H1 (cell line): ENCODE measurements around the gene OR7D2. TPM values are rescaled to one million over a fixed set of nuclear protein-coding genes. Genes with fewer than 3 reads are reported as not detected.

Experiments
- CTCF ChIA-PET: fragments of 300-600 bp; sonication (Branson Sonifier 250); formaldehyde crosslinking; loops from one replicate; lab custom pipeline; 2021; ENCODE audit not compliant: partially characterized antibody; lab: Charles Lee
- POLR2A ChIA-PET: fragments of 300-600 bp; sonication (Branson Sonifier 250); formaldehyde crosslinking; loops from one replicate; lab custom pipeline; 2021; ENCODE audit warnings: inconsistent platforms; ENCODE audit not compliant: partially characterized antibody; lab: Charles Lee
- DNase-seq, 2 experiments: peaks; one replicate each; pipeline versions ENCODE4 v3.0.0 to v3.0.0-alpha.2; 2010 to 2022; ENCODE audit warnings: low spot score in 2 of 2, low read depth in 1 of 2, mixed read lengths in 1 of 2
- FAIRE-seq: peaks from 2 replicates; lab custom pipeline; 2011; peaks lifted over from hg19 to GRCh38; lab: Jason Lieb, UNC
- H2AFZ ChIP-seq: 2 replicates; pipeline ENCODE4 v1.8.1; 2012; ENCODE audit warnings: low read length, inconsistent platforms
- H2AK5ac ChIP-seq: 2 replicates; pipeline ENCODE4 v1.6.1; 2013; ENCODE audit warnings: low read depth, low read length
- H2BK120ac ChIP-seq: replicated peaks from 2 replicates; pipeline ENCODE3; 2013; ENCODE audit warnings: low read depth, low read length, inconsistent platforms
- H2BK12ac ChIP-seq: 2 replicates; pipeline ENCODE4 v1.6.1; 2013; ENCODE audit warnings: low read depth, low read length
- H2BK15ac ChIP-seq: 2 replicates; pipeline ENCODE4 v1.6.1; 2013; ENCODE audit warnings: low read length
- H2BK20ac ChIP-seq: 2 replicates; pipeline ENCODE4 v1.6.1; 2013; ENCODE audit warnings: low read length
- H2BK5ac ChIP-seq: 2 replicates; pipeline ENCODE4 v1.6.1; 2013; ENCODE audit warnings: low read depth, low read length
- H3K14ac ChIP-seq: 2 replicates; pipeline ENCODE4 v1.6.1; 2013; ENCODE audit warnings: inconsistent platforms; ENCODE audit not compliant: insufficient read length
- H3K18ac ChIP-seq: 2 replicates; pipeline ENCODE4 v1.6.1; 2013; ENCODE audit warnings: low read length; ENCODE audit errors: extremely low read depth
- H3K23ac ChIP-seq: 2 replicates; pipeline ENCODE4 v1.6.1; 2013; ENCODE audit warnings: inconsistent platforms; ENCODE audit not compliant: insufficient read length
- H3K23me2 ChIP-seq: 2 replicates; pipeline ENCODE4 v1.6.1; 2013; ENCODE audit warnings: low read depth, low read length
- H3K27ac ChIP-seq: 2 replicates; pipeline ENCODE4 v1.6.1; 2011; ENCODE audit warnings: low read depth, low read length, inconsistent platforms
- H3K27me3 ChIP-seq, 4 experiments: replicated peaks in 1 of 4; 1 replicate in 1 of 4; 2 replicates in 3 of 4; pipeline versions ENCODE4 v1.6.1 to v1.8.1; 2011 to 2013; ENCODE audit warnings: low read length in 3 of 4, mild to moderate bottlenecking in 3 of 4, inconsistent platforms in 2 of 4, mixed read lengths in 2 of 4, moderate library complexity in 1 of 4; ENCODE audit not compliant: control insufficient read depth in 3 of 4, insufficient read depth in 3 of 4; ENCODE audit errors: extremely low read depth in 1 of 4
- H3K36me3 ChIP-seq, 4 experiments: 2 replicates each; pipeline versions ENCODE4 v1.6.1 to v1.8.1; 2011 to 2013; ENCODE audit warnings: mild to moderate bottlenecking in 4 of 4, low read length in 3 of 4, moderate library complexity in 2 of 4, control low read depth in 1 of 4, inconsistent platforms in 1 of 4; ENCODE audit not compliant: insufficient read depth in 4 of 4, control insufficient read depth in 2 of 4
- H3K4ac ChIP-seq: replicated peaks from 2 replicates; pipeline ENCODE3; 2013; ENCODE audit warnings: low read length, low read depth, mixed read lengths, inconsistent platforms; ENCODE audit not compliant: insufficient read length
- H3K4me1 ChIP-seq, 4 experiments: replicated peaks in 1 of 4; 1 replicate in 1 of 4; 2 replicates in 3 of 4; pipeline versions ENCODE4 v1.6.1 to v1.8.1; 2011 to 2013; ENCODE audit warnings: low read length in 3 of 4, inconsistent platforms in 2 of 4, mixed read lengths in 1 of 4; ENCODE audit not compliant: insufficient read depth in 4 of 4, control insufficient read depth in 3 of 4
- H3K4me2 ChIP-seq, 2 experiments: 2 replicates each; pipeline versions ENCODE4 v1.6.1 to v1.8.1; 2011 to 2013; ENCODE audit warnings: low read depth in 2 of 2, low read length in 2 of 2, control low read depth in 1 of 2, inconsistent platforms in 1 of 2, mild to moderate bottlenecking in 1 of 2; ENCODE audit not compliant: insufficient read depth in 1 of 2
- H3K4me3 ChIP-seq, 4 experiments: fragments of 200-600, 300-600 bp in 1 of 4; sonication (generic), shearing (Covaris generic), sonication (Bioruptor Twin) in 1 of 4; 2 replicates each; pipeline versions ENCODE4 v1.5.1 to v1.8.1; 2011 to 2016; ENCODE audit warnings: low read length in 4 of 4, low read depth in 3 of 4, control low read depth in 2 of 4, inconsistent platforms in 2 of 4, mild to moderate bottlenecking in 2 of 4, mixed read lengths in 1 of 4, moderate library complexity in 1 of 4; ENCODE audit not compliant: insufficient read depth in 2 of 4; ENCODE audit errors: extremely low read depth in 1 of 4
- H3K56ac ChIP-seq: replicated peaks from 2 replicates; pipeline ENCODE3; 2013; ENCODE audit warnings: low read depth, mild to moderate bottlenecking, mixed read lengths, low read length, inconsistent platforms; ENCODE audit not compliant: insufficient read length
- H3K79me1 ChIP-seq: 2 replicates; pipeline ENCODE4 v1.6.1; 2013; ENCODE audit warnings: low read depth, low read length, control low read depth
- H3K79me2 ChIP-seq, 2 experiments: 2 replicates each; pipeline versions ENCODE4 v1.6.1 to v1.8.1; 2012 to 2013; ENCODE audit warnings: low read length in 2 of 2, mild to moderate bottlenecking in 2 of 2, inconsistent platforms in 1 of 2; ENCODE audit not compliant: insufficient read depth in 2 of 2, control insufficient read depth in 1 of 2
- H3K9ac ChIP-seq, 4 experiments: replicated peaks in 1 of 4; 1 replicate in 1 of 4; 2 replicates in 3 of 4; pipeline versions ENCODE4 v1.6.1 to v1.8.1; 2011 to 2013; ENCODE audit warnings: low read depth in 3 of 4, low read length in 3 of 4, control low read depth in 2 of 4, mild to moderate bottlenecking in 2 of 4, moderate library complexity in 2 of 4, inconsistent platforms in 1 of 4; ENCODE audit errors: extremely low read depth in 1 of 4
- H3K9me3 ChIP-seq, 2 experiments: 2 replicates each; pipeline versions ENCODE4 v1.6.1 to v1.8.1; 2012 to 2013; ENCODE audit warnings: mild to moderate bottlenecking in 2 of 2, moderate library complexity in 2 of 2, control low read depth in 1 of 2, inconsistent platforms in 1 of 2, low read depth in 1 of 2, low read length in 1 of 2, mixed read lengths in 1 of 2; ENCODE audit not compliant: insufficient read depth in 2 of 2
- H4K20me1 ChIP-seq, 2 experiments: replicated peaks in 1 of 2; 2 replicates each; pipeline versions ENCODE3 to v1.8.1; 2011 to 2013; ENCODE audit warnings: inconsistent platforms in 2 of 2, low read length in 2 of 2, mild to moderate bottlenecking in 1 of 2; ENCODE audit not compliant: insufficient read depth in 2 of 2, control insufficient read depth in 1 of 2
- H4K5ac ChIP-seq: 2 replicates; pipeline ENCODE4 v1.6.1; 2013; ENCODE audit warnings: low read length, low read depth, mixed read lengths, inconsistent platforms; ENCODE audit not compliant: insufficient read length
- H4K8ac ChIP-seq: 2 replicates; pipeline ENCODE4 v1.8.0; 2013; ENCODE audit warnings: mild to moderate bottlenecking, moderate library complexity, low read length, inconsistent platforms; ENCODE audit not compliant: insufficient read depth; ENCODE audit errors: extremely low read depth
- H4K91ac ChIP-seq: replicated peaks from 2 replicates; pipeline ENCODE3; 2013; ENCODE audit warnings: low read length, mixed read lengths, inconsistent platforms; ENCODE audit not compliant: insufficient read length
- GABPA ChIP-seq: IDR thresholded peaks from 2 replicates; pipeline ENCODE4 v1.6.1; 2011; ENCODE audit warnings: mild to moderate bottlenecking, low read length, moderate library complexity, borderline replicate concordance; ENCODE audit not compliant: insufficient read depth
- HDAC6 ChIP-seq: IDR thresholded peaks from one replicate; pipeline ENCODE4 v1.7.1; 2012; ENCODE audit warnings: low read depth, mild to moderate bottlenecking, inconsistent platforms, low read length, moderate library complexity
- KDM1A ChIP-seq: fragments of 200-600, 300-600 bp; sonication (generic); IDR thresholded peaks from 2 replicates; pipeline ENCODE4 v1.7.1; 2016; ENCODE audit warnings: mild to moderate bottlenecking, low read length, borderline replicate concordance
- NRF1 ChIP-seq: IDR thresholded peaks from 2 replicates; pipeline ENCODE4 v1.6.1; 2011; ENCODE audit warnings: mild to moderate bottlenecking, low read depth, low read length, improper control_type of control experiment
- SP1 ChIP-seq: IDR thresholded peaks from 2 replicates; pipeline ENCODE4 v1.6.1; 2011; ENCODE audit warnings: low read depth, low read length
- SP4 ChIP-seq: IDR thresholded peaks from 2 replicates; pipeline ENCODE4 v1.6.1; 2012; ENCODE audit warnings: low read length, inconsistent platforms
- SRF ChIP-seq: IDR thresholded peaks from 2 replicates; pipeline ENCODE4 v1.6.1; 2011; ENCODE audit warnings: mild to moderate bottlenecking, low read depth, low read length, moderate library complexity
- WGBS, 2 experiments: shearing (Covaris generic) in 1 of 2; methylation state at CpG; one replicate each; pipeline versions ENCODE4 v1.1.6 to v1.1.7; 2013 to 2015; ENCODE audit warnings: low lambda C conversion rate in 2 of 2, mixed read lengths in 2 of 2, inconsistent platforms in 1 of 2, low coverage in 1 of 2, missing lambda C conversion rate in 1 of 2; ENCODE audit not compliant: insufficient replicate concordance in 2 of 2, insufficient coverage in 1 of 2, insufficient read length in 1 of 2; ENCODE audit errors: extremely low coverage in 1 of 2, missing lambda C conversion rate in 1 of 2; 5-methylcytosine and 5-hydroxymethylcytosine counted together
- long read RNA-seq, 2 experiments: library from RNA in 1 of 2; library from capped mRNA in 1 of 2; stranded (forward); transcript quantifications; one replicate each; pipeline ENCODE4 v2.0.0, GENCODE V29; 2021; ENCODE audit warnings: inconsistent platforms in 1 of 2
- polyA minus RNA-seq, 3 experiments: library from RNA; depleted of rRNA, polyadenylated mRNA; stranded (reverse); fragments of >200 nt; gene quantifications; 1 replicate in 2 of 3; 2 replicates in 1 of 3; pipeline ENCODE4 v1.2.3, GENCODE V29; 2011
- polyA plus RNA-seq, 7 experiments: library from polyadenylated mRNA; depleted of rRNA in 3 of 7; stranded (reverse) in 5 of 7; unstranded in 2 of 7; fragments of >200 nt in 5 of 7; fragments of 200-250 nt in 2 of 7; gene quantifications; 1 replicate in 5 of 7; 2 replicates in 1 of 7; 4 replicates in 1 of 7; pipeline versions ENCODE4 v1.2.1 to v1.2.3, GENCODE V29; 2011 to 2013; ENCODE audit warnings: missing spikeins in 2 of 7, mixed read lengths in 2 of 7
- total RNA-seq: library from RNA; stranded (reverse); fragmentation: NEBNext Ultra II Directional; extraction: Animal tissue kit (Norgen Biotek cat#: 25700); gene quantifications from 2 replicates; pipeline ENCODE4 v1.2.1, GENCODE V29; 2021

Gene OR7D2
- total RNA-seq (not detected in 2 replicates), polyA plus RNA-seq (2011; rRNA removed) (0.02 and 0.06 TPM in 2 replicates), polyA minus RNA-seq (2011; rRNA and poly(A)+ RNA removed) (0.06 and 0.07 TPM in 2 replicates)
- not detected for polyA plus RNA-seq (2011; cell fraction: cytosol; rRNA removed)
- not detected for polyA plus RNA-seq (2011; cell fraction: nucleus; rRNA removed)
- not detected in 4 replicates for polyA plus RNA-seq (2012, experiment 1 of 2)
- polyA plus RNA-seq (2012, experiment 2 of 2): not detected
- polyA plus RNA-seq (2013, experiment 1 of 2): not detected
- polyA plus RNA-seq (2013, experiment 2 of 2): not detected
- polyA minus RNA-seq (2011; cell fraction: cytosol; rRNA and poly(A)+ RNA removed): not detected
- polyA minus RNA-seq (2011; cell fraction: nucleus; rRNA and poly(A)+ RNA removed): not detected
- long read RNA-seq, experiment 1: 0 reads
- long read RNA-seq, experiment 2: 0 reads

DNA sequence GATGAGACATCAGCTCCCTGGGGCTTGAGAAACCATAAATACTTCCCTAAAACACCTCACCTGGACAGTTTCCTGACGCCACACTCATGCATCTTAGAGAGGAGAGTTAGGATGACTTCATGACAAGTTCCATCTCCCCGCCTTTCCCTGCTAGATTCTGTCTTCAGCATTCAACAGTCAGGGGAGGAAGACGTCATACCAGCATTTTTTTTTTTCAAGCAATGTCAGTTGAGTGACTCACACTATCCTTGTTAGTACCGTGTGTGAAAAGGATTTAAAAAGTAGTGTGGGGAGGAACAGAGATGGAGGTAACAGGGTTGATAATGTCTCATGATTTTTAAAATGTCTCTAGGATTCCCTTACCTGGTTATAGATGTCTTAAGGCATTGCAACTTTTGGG lies at the start of gene OR7D2:
TSS of gene OR7D2 (plus strand) at position 79 of the 400 bp plus-strand sequence. CDS start 6,803 bp downstream, outside the sequence.
- ChIA-PET CTCF (no interaction called here), POLR2A (interaction anchor here (0.6 to 0.7 kb wide), 3 partner anchors 14 to 447 kb away, joined by 3 to 5 read pairs (median 3); partner anchors contain the start of gene ZNF317)
- Histone ChIP-seq H3K4me3 (no peak within 1 kb of the TSS), H2BK120ac (no peak within 1 kb of the TSS), H3K79me1 (no peaks in the 10 kb centered on the region), H3K27me3 (no peaks in the 10 kb centered on the region), H3K14ac (no peak within 1 kb of the TSS), H3K23ac (no peak within 1 kb of the TSS), H3K56ac (no peak within 1 kb of the TSS), H3K18ac (no peak within 1 kb of the TSS), H3K27ac (no peak within 1 kb of the TSS), H3K9me3 (peaks cover 15 to 36% of the 10 kb centered on the region in 2 experiments), H3K9ac (no peak within 1 kb of the TSS), H3K4me2 (no peak within 1 kb of the TSS), H4K20me1 (no peaks in the 10 kb centered on the region), H2BK20ac (no peak within 1 kb of the TSS), H2AFZ (no peak within 1 kb of the TSS), H4K5ac (no peak within 1 kb of the TSS), H4K8ac (no peak within 1 kb of the TSS), H3K79me2 (no peaks in the 10 kb centered on the region), H3K4me1 (no peaks in the 10 kb centered on the region), H2BK15ac (no peak within 1 kb of the TSS), H2BK5ac (no peak within 1 kb of the TSS), H4K91ac (no peak within 1 kb of the TSS), H2AK5ac (no peak within 1 kb of the TSS), H3K4ac (no peak within 1 kb of the TSS), H3K36me3 (no peaks in the 10 kb centered on the region), H3K23me2 (no peaks in the 10 kb centered on the region), H2BK12ac (no peak within 1 kb of the TSS)
- 77% methylated on average over 4 of the region's 4 CpGs; no CpG with 5 or more reads in 1 of the 2 experiments for WGBS, 2 experiments
- FAIRE-seq: no peak
- DNase-seq: no peak
- no peak for TF ChIP-seq SP1
- TF ChIP-seq KDM1A: no peak
- no peak for TF ChIP-seq HDAC6
- no peak for TF ChIP-seq SRF
- TF ChIP-seq SP4: no peak
- TF ChIP-seq NRF1: no peak
- TF ChIP-seq GABPA: no peak
